Esophagus squamous epithelium (tissue), 4 donors: ENCODE results near the gene GPR42.
"Not testable (repeated sequence)": the region's sequence is repeated elsewhere in the genome, so short reads cannot be mapped to it uniquely, and the experiment has no call there.

ENCODE experiments used
- POLR2A ChIP-seq, 4 donors: fragments of 450-650 bp; IDR thresholded peaks; one replicate each; pipeline ENCODE4 v1.6.1; 2017; ENCODE audit warnings: antibody characterized with exemption in 4 of 4, mild to moderate bottlenecking in 4 of 4, moderate library complexity in 3 of 4
- TF ChIP-seq, protein P1 (sequence below), 6 experiments: fragments of 450-650 bp in 4 of 6; fragments of 200-600 bp in 2 of 6; sonication (generic) in 2 of 6; IDR thresholded peaks; one replicate each; pipeline ENCODE4 v1.5.1; 2016 to 2019; ENCODE audit warnings: antibody characterized with exemption in 6 of 6, mild to moderate bottlenecking in 4 of 6, moderate library complexity in 4 of 6

- TF ChIP-seq, protein P1, sequence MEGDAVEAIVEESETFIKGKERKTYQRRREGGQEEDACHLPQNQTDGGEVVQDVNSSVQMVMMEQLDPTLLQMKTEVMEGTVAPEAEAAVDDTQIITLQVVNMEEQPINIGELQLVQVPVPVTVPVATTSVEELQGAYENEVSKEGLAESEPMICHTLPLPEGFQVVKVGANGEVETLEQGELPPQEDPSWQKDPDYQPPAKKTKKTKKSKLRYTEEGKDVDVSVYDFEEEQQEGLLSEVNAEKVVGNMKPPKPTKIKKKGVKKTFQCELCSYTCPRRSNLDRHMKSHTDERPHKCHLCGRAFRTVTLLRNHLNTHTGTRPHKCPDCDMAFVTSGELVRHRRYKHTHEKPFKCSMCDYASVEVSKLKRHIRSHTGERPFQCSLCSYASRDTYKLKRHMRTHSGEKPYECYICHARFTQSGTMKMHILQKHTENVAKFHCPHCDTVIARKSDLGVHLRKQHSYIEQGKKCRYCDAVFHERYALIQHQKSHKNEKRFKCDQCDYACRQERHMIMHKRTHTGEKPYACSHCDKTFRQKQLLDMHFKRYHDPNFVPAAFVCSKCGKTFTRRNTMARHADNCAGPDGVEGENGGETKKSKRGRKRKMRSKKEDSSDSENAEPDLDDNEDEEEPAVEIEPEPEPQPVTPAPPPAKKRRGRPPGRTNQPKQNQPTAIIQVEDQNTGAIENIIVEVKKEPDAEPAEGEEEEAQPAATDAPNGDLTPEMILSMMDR (IDR thresholded peaks at IDR 0.05), result not testable (repeated sequence)
- TF ChIP-seq POLR2A (IDR thresholded peaks at IDR 0.05), result not testable (repeated sequence)
Observed at GRCh38 chr19:35379545-35379944, 8.7 kb downstream of the GPR42 start.
